ENCODE measurements around the gene USP51. TPM values are rescaled to one million over a fixed set of nuclear protein-coding genes. Genes with fewer than 3 reads are reported as not detected.
"Not testable (repeated sequence)": the region's sequence is repeated elsewhere in the genome, so short reads cannot be mapped to it uniquely, and the experiment has no call there.

USP51 gene
- total RNA-seq: 1 to 10 TPM in 1 of 3 donors, under 1 TPM in 2; 0.56 to 1.2 (median 0.76) TPM

GRCh38 chrX:55489314-55490009 lies at the start of gene USP51:
TSS of gene USP51 (minus strand) at chrX:55489848. CDS start at chrX:55488939, 909 bp downstream.
- peaks cover 9% of the 10 kb centered on the region for H3K4me1 Mint-ChIP-seq (ENCODE audit: low read depth)
- ATAC-seq (peak; percentile 44 to 53), DNase-seq (no peak)
- H3K9me3 Mint-ChIP-seq: no peaks in the 10 kb centered on the region
- H3K4me3 Mint-ChIP-seq: peak within 1 kb of the TSS; percentile 92
- H3K36me3 Mint-ChIP-seq (ENCODE audit: insufficient read depth): no peaks in the 10 kb centered on the region
- H3K27me3 Mint-ChIP-seq (ENCODE audit: low read depth): no peaks in the 10 kb centered on the region

GRCh38 chrX:55524487-55524886 lies 34.8 kb upstream of the USP51 start:
- H3K4me3 Mint-ChIP-seq: no peak overlapping the region
- DNase-seq (no peak), ATAC-seq (no peak)
- no peaks in the 10 kb centered on the region for H3K9me3 Mint-ChIP-seq
- H3K4me1 Mint-ChIP-seq (ENCODE audit: low read depth): no peaks in the 10 kb centered on the region
- H3K36me3 Mint-ChIP-seq (ENCODE audit: insufficient read depth): no peaks in the 10 kb centered on the region
- peaks cover 2% of the 10 kb centered on the region for H3K27me3 Mint-ChIP-seq (ENCODE audit: low read depth)

- no peaks in the 10 kb centered on the region for H3K9me3 Mint-ChIP-seq
- DNase-seq: no peak
- no peak for ATAC-seq
- no peak overlapping the region for H3K4me3 Mint-ChIP-seq
- peaks cover 2% of the 10 kb centered on the region for H3K27me3 Mint-ChIP-seq (ENCODE audit: low read depth)
- no peaks in the 10 kb centered on the region for H3K4me1 Mint-ChIP-seq (ENCODE audit: low read depth)
- H3K36me3 Mint-ChIP-seq (ENCODE audit: insufficient read depth): no peaks in the 10 kb centered on the region
Observed at GRCh38 chrX:55523356-55523755, 33.7 kb upstream of the USP51 start.

GRCh38 chrX:55522596-55523276 lies 33.1 kb upstream of the USP51 start:
- Mint-ChIP-seq H3K9me3 (no peaks in the 10 kb centered on the region), H3K4me1 (ENCODE audit: low read depth) (no peaks in the 10 kb centered on the region), H3K36me3 (ENCODE audit: insufficient read depth) (no peaks in the 10 kb centered on the region), H3K27me3 (ENCODE audit: low read depth) (peaks cover 2% of the 10 kb centered on the region), H3K4me3 (no peak overlapping the region)
- DNase-seq: no peak
- ATAC-seq: no peak

- peaks cover 2% of the 10 kb centered on the region for H3K27me3 Mint-ChIP-seq (ENCODE audit: low read depth)
- H3K4me3 Mint-ChIP-seq: no peak overlapping the region
- no peaks in the 10 kb centered on the region for H3K36me3 Mint-ChIP-seq (ENCODE audit: insufficient read depth)
- no peaks in the 10 kb centered on the region for H3K4me1 Mint-ChIP-seq (ENCODE audit: low read depth)
- DNase-seq: no peak
- ATAC-seq: no peak
- no peaks in the 10 kb centered on the region for H3K9me3 Mint-ChIP-seq
Observed at GRCh38 chrX:55521687-55522086, 32.0 kb upstream of the USP51 start.

GRCh38 chrX:55516794-55517481 lies 27.3 kb upstream of the USP51 start:
- not testable (repeated sequence) for H3K36me3 Mint-ChIP-seq (ENCODE audit: insufficient read depth); H3K27me3 Mint-ChIP-seq (ENCODE audit: low read depth); DNase-seq; H3K9me3 Mint-ChIP-seq; ATAC-seq; H3K4me3 Mint-ChIP-seq; H3K4me1 Mint-ChIP-seq (ENCODE audit: low read depth)

- H3K4me3 Mint-ChIP-seq; H3K27me3 Mint-ChIP-seq (ENCODE audit: low read depth); ATAC-seq: not testable (repeated sequence)
Observed at GRCh38 chrX:55513045-55513737, 23.5 kb upstream of the USP51 start.

GRCh38 chrX:55508410-55509152 lies 18.9 kb upstream of the USP51 start:
- not testable (repeated sequence) for H3K4me3 Mint-ChIP-seq; H3K4me1 Mint-ChIP-seq (ENCODE audit: low read depth); ATAC-seq; H3K27me3 Mint-ChIP-seq (ENCODE audit: low read depth); DNase-seq; H3K36me3 Mint-ChIP-seq (ENCODE audit: insufficient read depth); H3K9me3 Mint-ChIP-seq

More at GRCh38 chrX:55513045-55513737, 23.5 kb upstream of the USP51 start:
- not testable (repeated sequence) for H3K36me3 Mint-ChIP-seq (ENCODE audit: insufficient read depth); DNase-seq; H3K9me3 Mint-ChIP-seq; H3K4me1 Mint-ChIP-seq (ENCODE audit: low read depth)

GRCh38 chrX:55507699-55508098 lies 18.1 kb upstream of the USP51 start:
- H3K4me1 Mint-ChIP-seq (ENCODE audit: low read depth); H3K27me3 Mint-ChIP-seq (ENCODE audit: low read depth); H3K9me3 Mint-ChIP-seq; H3K36me3 Mint-ChIP-seq (ENCODE audit: insufficient read depth); DNase-seq; H3K4me3 Mint-ChIP-seq: not testable (repeated sequence)
- ATAC-seq: peak in 1 of 2 donors; percentile 32

- H3K27me3 Mint-ChIP-seq (ENCODE audit: low read depth); ATAC-seq; DNase-seq; H3K9me3 Mint-ChIP-seq; H3K36me3 Mint-ChIP-seq (ENCODE audit: insufficient read depth); H3K4me1 Mint-ChIP-seq (ENCODE audit: low read depth); H3K4me3 Mint-ChIP-seq: not testable (repeated sequence)
Observed at GRCh38 chrX:55507010-55507409, 17.4 kb upstream of the USP51 start.

GRCh38 chrX:55490974-55491373 lies 1.3 kb upstream of the USP51 start:
- Mint-ChIP-seq H3K27me3 (ENCODE audit: low read depth) (no peaks in the 10 kb centered on the region), H3K9me3 (no peaks in the 10 kb centered on the region), H3K36me3 (ENCODE audit: insufficient read depth) (no peaks in the 10 kb centered on the region), H3K4me1 (ENCODE audit: low read depth) (peaks cover 8% of the 10 kb centered on the region), H3K4me3 (no peak overlapping the region)
- DNase-seq (no peak), ATAC-seq (no peak)

- Mint-ChIP-seq H3K4me1 (ENCODE audit: low read depth) (peaks cover 8% of the 10 kb centered on the region), H3K4me3 (peak overlapping the region; percentile 92), H3K9me3 (no peaks in the 10 kb centered on the region), H3K36me3 (ENCODE audit: insufficient read depth) (no peaks in the 10 kb centered on the region), H3K27me3 (ENCODE audit: low read depth) (no peaks in the 10 kb centered on the region)
- DNase-seq (no peak), ATAC-seq (no peak)
Observed at GRCh38 chrX:55490121-55490520, 473 bp upstream of the USP51 start.

GRCh38 chrX:55488593-55489313 lies 895 bp downstream of the USP51 start:
- Mint-ChIP-seq H3K36me3 (ENCODE audit: insufficient read depth) (no peaks in the 10 kb centered on the region), H3K9me3 (no peaks in the 10 kb centered on the region), H3K4me3 (peak overlapping the region; percentile 92), H3K27me3 (ENCODE audit: low read depth) (no peaks in the 10 kb centered on the region), H3K4me1 (ENCODE audit: low read depth) (peaks cover 9% of the 10 kb centered on the region)
- ATAC-seq (peak; percentile 71 to 74), DNase-seq (peak; percentile 51)
